ENCODE results near the gene KIF5C. TPM values are rescaled to one million over a fixed set of nuclear protein-coding genes. Genes with fewer than 3 reads are reported as not detected.

The KIF5C gene
- total RNA-seq, 1 experiment from 2014 or later, result 1.5 TPM

GRCh38 chr2:148944536-148944935, 69.5 kb downstream of the KIF5C start:
- Mint-ChIP-seq H3K27ac (ENCODE audit: unreplicated experiment) (no peak overlapping the region), H3K27me3 (ENCODE audit: insufficient read depth, unreplicated experiment) (peaks cover 2% of the 10 kb centered on the region), H3K9me3 (ENCODE audit: unreplicated experiment) (no peaks in the 10 kb centered on the region), H3K4me1 (ENCODE audit: low read depth, unreplicated experiment) (no peaks in the 10 kb centered on the region), H3K36me3 (ENCODE audit: insufficient read depth, unreplicated experiment) (no peaks in the 10 kb centered on the region), H3K4me3 (ENCODE audit: unreplicated experiment) (no peak overlapping the region)
- H3K4me3 ChIP-seq (ENCODE audit: low read depth, low read length), result no peak overlapping the region
- TF ChIP-seq CTCF (IDR thresholded peaks at IDR 0.05; ENCODE audit: insufficient read depth in 1 of 2, low read depth in 1 of 2, low read length in 1 of 2, severe bottlenecking in 1 of 2, unreplicated experiment in 1 of 2), result no peak
- ChIA-PET POLR2A (no interaction called here), CTCF (no interaction called here)
- no peaks in the 10 kb centered on the region for H3K27me3 ChIP-seq (replicated peaks; ENCODE audit: control insufficient read depth, insufficient read depth, low read length)
- BruUV-seq (replicated peaks), result no TSS peak
- no peak for DNase-seq
- H3K36me3 ChIP-seq (ENCODE audit: control insufficient read depth, insufficient read depth, low read length), result no peaks in the 10 kb centered on the region
- H3K9me3 ChIP-seq, result peaks cover 6% of the 10 kb centered on the region; the same call in 1 of the 2 replicates
- intact Hi-C loops (cut with micrococcal nuclease; ENCODE audit: unreplicated experiment), result no loop called here
- no peaks in the 10 kb centered on the region for H3K4me1 ChIP-seq

DNA sequence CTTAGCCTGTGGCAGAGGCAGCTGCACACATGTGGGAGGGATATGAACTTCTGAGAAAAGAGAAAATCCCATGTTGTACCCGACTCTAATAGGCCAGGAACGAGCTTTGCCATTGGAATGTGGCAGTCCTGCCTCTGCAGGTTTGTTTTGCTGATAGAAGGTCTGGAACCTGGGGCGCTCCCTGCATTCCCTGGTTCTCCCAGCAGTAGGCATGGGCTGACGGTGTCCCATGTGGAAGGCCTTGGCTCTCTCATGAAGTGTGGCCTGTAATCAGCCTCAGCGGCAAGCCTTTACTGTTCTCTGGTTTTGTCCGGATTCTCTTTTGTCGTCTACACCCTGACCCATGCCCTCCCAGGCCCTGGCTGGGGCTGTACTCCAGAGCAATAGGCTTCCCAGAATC, 72.3 kb downstream of the KIF5C start:
- Histone ChIP-seq H3K27me3 (replicated peaks; ENCODE audit: control insufficient read depth, insufficient read depth, low read length) (no peaks in the 10 kb centered on the region), H3K9me3 (peaks cover 6% of the 10 kb centered on the region; the same call in 1 of the 2 replicates), H3K36me3 (ENCODE audit: control insufficient read depth, insufficient read depth, low read length) (no peaks in the 10 kb centered on the region), H3K4me1 (no peaks in the 10 kb centered on the region), H3K4me3 (ENCODE audit: low read depth, low read length) (no peak overlapping the region)
- ChIA-PET POLR2A (no interaction called here), CTCF (no interaction called here)
- TF ChIP-seq CTCF (IDR thresholded peaks at IDR 0.05; ENCODE audit: insufficient read depth in 1 of 2, low read depth in 1 of 2, low read length in 1 of 2, severe bottlenecking in 1 of 2, unreplicated experiment in 1 of 2), result no peak
- Mint-ChIP-seq H3K9me3 (ENCODE audit: unreplicated experiment) (no peaks in the 10 kb centered on the region), H3K27me3 (ENCODE audit: insufficient read depth, unreplicated experiment) (peaks cover 2% of the 10 kb centered on the region), H3K4me3 (ENCODE audit: unreplicated experiment) (no peak overlapping the region), H3K27ac (ENCODE audit: unreplicated experiment) (no peak overlapping the region), H3K36me3 (ENCODE audit: insufficient read depth, unreplicated experiment) (no peaks in the 10 kb centered on the region), H3K4me1 (ENCODE audit: low read depth, unreplicated experiment) (no peaks in the 10 kb centered on the region)
- intact Hi-C loops (cut with micrococcal nuclease; ENCODE audit: unreplicated experiment), result no loop called here
- no peak for DNase-seq
- BruUV-seq (replicated peaks), result no TSS peak

DNA sequence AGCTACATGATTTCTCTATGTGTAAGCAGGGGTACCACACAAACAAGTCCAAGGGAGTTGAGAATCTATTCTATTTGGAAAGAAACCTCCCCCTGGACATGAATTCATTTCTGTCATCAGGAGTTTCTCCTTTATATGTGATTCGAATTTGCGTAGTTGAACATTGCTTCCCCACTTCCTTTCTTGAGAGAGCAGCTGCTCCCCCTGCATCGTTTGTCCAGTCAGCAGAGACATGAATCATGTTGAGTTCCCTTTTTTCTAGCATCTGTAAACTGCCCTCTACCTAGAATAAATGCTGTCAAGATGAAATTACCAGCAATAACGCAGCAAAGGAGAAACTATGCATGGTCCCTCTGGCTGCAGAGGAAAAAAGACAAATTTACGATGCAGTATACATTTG, 73.8 kb downstream of the KIF5C start:
- no peaks in the 10 kb centered on the region for H3K9me3 Mint-ChIP-seq (ENCODE audit: unreplicated experiment)
- H3K27me3 ChIP-seq (replicated peaks; ENCODE audit: control insufficient read depth, insufficient read depth, low read length), result no peaks in the 10 kb centered on the region

More for the DNA sequence above, 73.8 kb downstream of the KIF5C start:
- no peak for DNase-seq
- no TSS peak for BruUV-seq (replicated peaks)
- H3K4me3 ChIP-seq (ENCODE audit: low read depth, low read length), result no peak overlapping the region
- TF ChIP-seq CTCF (IDR thresholded peaks at IDR 0.05; ENCODE audit: insufficient read depth in 1 of 2, low read depth in 1 of 2, low read length in 1 of 2, severe bottlenecking in 1 of 2, unreplicated experiment in 1 of 2), result no peak
- intact Hi-C loops (cut with micrococcal nuclease; ENCODE audit: unreplicated experiment), result no loop called here
- no peak overlapping the region for H3K27ac Mint-ChIP-seq (ENCODE audit: unreplicated experiment)
- no peak overlapping the region for H3K4me3 Mint-ChIP-seq (ENCODE audit: unreplicated experiment)
- ChIA-PET CTCF (no interaction called here), POLR2A (no interaction called here)
- H3K4me1 ChIP-seq, result no peaks in the 10 kb centered on the region
- H3K4me1 Mint-ChIP-seq (ENCODE audit: low read depth, unreplicated experiment), result no peaks in the 10 kb centered on the region
- H3K36me3 ChIP-seq (ENCODE audit: control insufficient read depth, insufficient read depth, low read length), result no peaks in the 10 kb centered on the region
- peaks cover 6% of the 10 kb centered on the region; the same call in 1 of the 2 replicates for H3K9me3 ChIP-seq
- H3K36me3 Mint-ChIP-seq (ENCODE audit: insufficient read depth, unreplicated experiment), result no peaks in the 10 kb centered on the region
- H3K27me3 Mint-ChIP-seq (ENCODE audit: insufficient read depth, unreplicated experiment), result peaks cover 2% of the 10 kb centered on the region

Measured in Caco-2 (cell line).